Measurements from ENCODE around the gene TRMT6.

- TF ChIP-seq CTCF (conservative IDR thresholded peaks at IDR 0.05), result no peak
- TF ChIP-seq EZH2 (IDR thresholded peaks at IDR 0.05; ENCODE audit: low read depth), result no peak
Measured at GRCh38 chr20:5895626-5896025, 54.7 kb downstream of the TRMT6 start.

Data from PC-9 (cell line).